ENCODE data around the gene GLI3. TPM values are rescaled to one million over a fixed set of nuclear protein-coding genes. Genes with fewer than 3 reads are reported as not detected.

The GLI3 gene
- total RNA-seq, 2 donors from 2014 or later = 3.4 to 6.6 TPM

- H3K4me1 ChIP-seq (ENCODE audit: control insufficient read depth in 1 of 2, low read depth in 2 of 2) = peaks cover 4 to 12% of the 10 kb centered on the region in 2 donors
These were observed 255.7 kb downstream of the GLI3 start for GRCh38 chr7:41981046-41982040.

GRCh38 chr7:41979834-41980307, 257.1 kb downstream of the GLI3 start:
- ATAC-seq (ENCODE audit: insufficient number of reproducible peaks, low FRiP score, low read depth) = no peak
- TF ChIP-seq CTCF (IDR thresholded peaks at IDR 0.05) = peak; percentile 68
- no peak for DNase-seq (ENCODE audit: low spot score)
- H3K9me3 ChIP-seq = no peaks in the 10 kb centered on the region
- H3K27me3 ChIP-seq (replicated peaks; ENCODE audit: insufficient read depth) = no peaks in the 10 kb centered on the region
- no peaks in the 10 kb centered on the region for H3K36me3 ChIP-seq
- H3K4me3 ChIP-seq = no peak overlapping the region
- H3K27ac ChIP-seq = no peak overlapping the region
- peaks cover 4 to 12% of the 10 kb centered on the region in 2 donors for H3K4me1 ChIP-seq (ENCODE audit: control insufficient read depth in 1 of 2, low read depth in 2 of 2)

More at GRCh38 chr7:41981046-41982040, 255.7 kb downstream of the GLI3 start:
- Histone ChIP-seq H3K27me3 (replicated peaks; ENCODE audit: insufficient read depth) (no peaks in the 10 kb centered on the region), H3K9me3 (no peaks in the 10 kb centered on the region), H3K27ac (no peak overlapping the region), H3K36me3 (no peaks in the 10 kb centered on the region), H3K4me3 (no peak overlapping the region)
- DNase-seq (ENCODE audit: low spot score) = no peak
- no peak for ATAC-seq (ENCODE audit: insufficient number of reproducible peaks, low FRiP score, low read depth)
- TF ChIP-seq CTCF (IDR thresholded peaks at IDR 0.05) = no peak

DNA sequence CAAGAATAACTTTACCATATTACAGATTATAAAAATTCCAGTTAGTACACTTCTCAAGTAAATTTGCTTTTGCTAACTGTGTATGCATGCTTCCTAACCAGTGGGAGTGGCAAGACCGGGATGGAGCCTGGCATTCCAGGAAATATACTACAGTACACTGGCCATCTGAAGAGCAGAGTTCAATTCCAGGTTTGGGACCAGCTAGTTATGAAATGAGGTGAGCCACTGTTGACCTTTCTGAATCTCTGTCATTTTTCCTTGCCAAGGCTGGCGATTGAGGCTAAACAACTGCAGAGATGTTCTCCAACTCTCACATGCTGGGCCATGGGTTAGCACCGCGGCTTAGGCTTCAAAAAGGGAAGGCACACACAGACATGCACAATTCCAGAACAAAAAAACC, 258.2 kb downstream of the GLI3 start:
- H3K9me3 ChIP-seq = no peaks in the 10 kb centered on the region
- no peak overlapping the region for H3K27ac ChIP-seq
- ATAC-seq (ENCODE audit: insufficient number of reproducible peaks, low FRiP score, low read depth) (no peak), DNase-seq (ENCODE audit: low spot score) (no peak)
- no peaks in the 10 kb centered on the region for H3K36me3 ChIP-seq
- H3K4me3 ChIP-seq = no peak overlapping the region
- H3K4me1 ChIP-seq (ENCODE audit: control insufficient read depth in 1 of 2, low read depth in 2 of 2) = peaks cover 4 to 12% of the 10 kb centered on the region in 2 donors
- TF ChIP-seq CTCF (IDR thresholded peaks at IDR 0.05) = no peak
- no peaks in the 10 kb centered on the region for H3K27me3 ChIP-seq (replicated peaks; ENCODE audit: insufficient read depth)

GRCh38 chr7:41977661-41978060, 259.3 kb downstream of the GLI3 start:
- no peak overlapping the region for H3K4me3 ChIP-seq
- TF ChIP-seq CTCF (IDR thresholded peaks at IDR 0.05) = no peak
- H3K27me3 ChIP-seq (replicated peaks; ENCODE audit: insufficient read depth) = no peaks in the 10 kb centered on the region
- ATAC-seq (ENCODE audit: insufficient number of reproducible peaks, low FRiP score, low read depth) (no peak), DNase-seq (ENCODE audit: low spot score) (no peak)
- H3K4me1 ChIP-seq (ENCODE audit: control insufficient read depth in 1 of 2, low read depth in 2 of 2) = peaks cover 4 to 12% of the 10 kb centered on the region in 2 donors
- H3K36me3 ChIP-seq = no peaks in the 10 kb centered on the region
- no peak overlapping the region for H3K27ac ChIP-seq
- no peaks in the 10 kb centered on the region for H3K9me3 ChIP-seq

DNA sequence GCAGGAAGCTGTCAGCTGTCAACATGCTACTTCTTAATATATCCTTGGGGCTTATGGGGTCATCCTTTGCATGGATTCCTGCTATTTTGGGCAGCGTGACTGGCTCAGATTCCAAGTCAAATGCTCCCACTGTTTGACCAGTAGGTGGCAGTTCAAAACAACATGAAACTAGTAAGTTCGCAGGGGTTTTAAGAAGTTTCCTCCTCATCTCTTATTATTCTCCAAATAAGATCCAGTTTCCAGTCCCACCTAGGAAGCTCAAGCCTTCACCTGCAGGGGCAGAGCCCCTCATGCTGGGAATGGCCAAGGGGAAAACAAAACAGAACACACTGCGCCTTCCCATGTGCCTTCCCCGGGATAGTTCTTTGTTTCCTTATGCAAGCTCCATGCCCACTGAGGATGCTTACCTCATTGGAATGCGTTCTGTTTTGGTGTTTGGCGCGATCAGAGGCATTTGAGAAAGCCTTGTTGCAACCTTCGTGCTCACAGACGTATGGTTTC, 259.8 kb downstream of the GLI3 start:
- TF ChIP-seq CTCF (IDR thresholded peaks at IDR 0.05) = peak; percentile 71
- no peaks in the 10 kb centered on the region for H3K36me3 ChIP-seq
- DNase-seq (ENCODE audit: low spot score) = no peak
- peaks cover 4 to 12% of the 10 kb centered on the region in 2 donors for H3K4me1 ChIP-seq (ENCODE audit: control insufficient read depth in 1 of 2, low read depth in 2 of 2)
- H3K27me3 ChIP-seq (replicated peaks; ENCODE audit: insufficient read depth) = no peaks in the 10 kb centered on the region
- H3K9me3 ChIP-seq = no peaks in the 10 kb centered on the region
- H3K27ac ChIP-seq = no peak overlapping the region
- ATAC-seq (ENCODE audit: insufficient number of reproducible peaks, low FRiP score, low read depth) = no peak
- H3K4me3 ChIP-seq = no peak overlapping the region

All from thoracic aorta (tissue), 2 donors.